ENCODE data around the gene ATP8B1. TPM values are rescaled to one million over a fixed set of nuclear protein-coding genes. Genes with fewer than 3 reads are reported as not detected.

ATP8B1 gene
- polyA plus RNA-seq, 1 experiment, result 77.6 TPM

GRCh38 chr18:57797209-57797651, 5.9 kb downstream of the ATP8B1 start:
- H3K27ac ChIP-seq (ENCODE audit: low read depth, low read length), result peak overlapping the region; percentile 13
- H3K27me3 ChIP-seq (ENCODE audit: control insufficient read depth, insufficient read depth, low read length), result no peaks in the 10 kb centered on the region
- DNase-seq (ENCODE audit: low read depth, low spot score), result no peak
- no peaks in the 10 kb centered on the region; the same call in 1 of the 2 replicates for H3K9me3 ChIP-seq (ENCODE audit: control insufficient read depth, insufficient read depth, low read length)
- ChIA-PET POLR2A (interaction anchor here (0.6 kb wide), 1 partner anchor 11 kb away, joined by 6 read pairs; no protein-coding TSS in a partner anchor), CTCF (no interaction called here)
- no peak overlapping the region for H3K4me3 ChIP-seq (ENCODE audit: low read depth, low read length)
- TF ChIP-seq, protein P1, sequence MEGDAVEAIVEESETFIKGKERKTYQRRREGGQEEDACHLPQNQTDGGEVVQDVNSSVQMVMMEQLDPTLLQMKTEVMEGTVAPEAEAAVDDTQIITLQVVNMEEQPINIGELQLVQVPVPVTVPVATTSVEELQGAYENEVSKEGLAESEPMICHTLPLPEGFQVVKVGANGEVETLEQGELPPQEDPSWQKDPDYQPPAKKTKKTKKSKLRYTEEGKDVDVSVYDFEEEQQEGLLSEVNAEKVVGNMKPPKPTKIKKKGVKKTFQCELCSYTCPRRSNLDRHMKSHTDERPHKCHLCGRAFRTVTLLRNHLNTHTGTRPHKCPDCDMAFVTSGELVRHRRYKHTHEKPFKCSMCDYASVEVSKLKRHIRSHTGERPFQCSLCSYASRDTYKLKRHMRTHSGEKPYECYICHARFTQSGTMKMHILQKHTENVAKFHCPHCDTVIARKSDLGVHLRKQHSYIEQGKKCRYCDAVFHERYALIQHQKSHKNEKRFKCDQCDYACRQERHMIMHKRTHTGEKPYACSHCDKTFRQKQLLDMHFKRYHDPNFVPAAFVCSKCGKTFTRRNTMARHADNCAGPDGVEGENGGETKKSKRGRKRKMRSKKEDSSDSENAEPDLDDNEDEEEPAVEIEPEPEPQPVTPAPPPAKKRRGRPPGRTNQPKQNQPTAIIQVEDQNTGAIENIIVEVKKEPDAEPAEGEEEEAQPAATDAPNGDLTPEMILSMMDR (IDR thresholded peaks at IDR 0.05; ENCODE audit: low read depth, low read length), result no peak

GRCh38 chr18:57794951-57795728, 8.0 kb downstream of the ATP8B1 start:
- TF ChIP-seq, protein P1 (IDR thresholded peaks at IDR 0.05; ENCODE audit: low read depth, low read length), result no peak
- DNase-seq (ENCODE audit: low read depth, low spot score), result no peak
- H3K27me3 ChIP-seq (ENCODE audit: control insufficient read depth, insufficient read depth, low read length), result no peaks in the 10 kb centered on the region
- no peak overlapping the region for H3K4me3 ChIP-seq (ENCODE audit: low read depth, low read length)
- POLR2A ChIA-PET, result interaction anchor here (0.6 kb wide), 1 partner anchor 24 kb away, joined by 4 read pairs; no protein-coding TSS in a partner anchor
- CTCF ChIA-PET, result no interaction called here
- no peaks in the 10 kb centered on the region for H3K9me3 ChIP-seq (ENCODE audit: control insufficient read depth, insufficient read depth, low read length)
- H3K27ac ChIP-seq (ENCODE audit: low read depth, low read length), result no peak overlapping the region

DNA sequence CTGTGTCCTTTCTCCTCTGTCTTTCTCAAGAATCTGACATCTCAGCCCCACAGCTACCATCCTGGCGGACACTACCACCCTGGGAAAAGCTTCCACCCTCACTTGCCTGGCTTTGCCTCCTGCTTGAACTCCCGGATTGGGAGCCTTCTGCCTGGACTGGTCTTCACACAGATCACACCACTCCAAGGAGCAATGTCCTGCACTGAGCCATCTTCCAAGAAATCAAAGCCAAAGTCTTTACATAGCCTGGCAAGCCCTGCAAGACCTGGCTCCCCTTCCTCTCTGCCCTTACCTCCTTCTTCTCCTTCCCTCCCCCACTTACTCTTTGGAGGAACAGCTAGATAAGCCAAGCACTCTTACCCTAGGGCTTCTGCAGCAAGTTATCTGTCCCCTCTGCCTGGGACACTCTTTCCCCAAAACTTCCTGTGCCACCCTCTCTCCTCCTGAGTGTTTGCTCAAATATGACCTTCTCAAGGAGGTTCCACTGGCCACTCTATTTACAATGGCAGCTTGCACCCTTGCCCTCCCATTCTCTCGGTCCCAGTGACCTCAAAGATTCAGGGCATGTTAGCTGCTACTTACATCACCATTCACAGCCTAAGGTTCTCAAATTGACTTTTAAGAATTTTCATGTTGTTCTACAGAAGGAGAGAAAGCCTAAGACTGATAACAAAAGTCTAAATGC, 9.7 kb downstream of the ATP8B1 start:
- Histone ChIP-seq H3K9me3 (ENCODE audit: control insufficient read depth, insufficient read depth, low read length) (no peaks in the 10 kb centered on the region), H3K27ac (ENCODE audit: low read depth, low read length) (peak overlapping the region; percentile 79), H3K4me3 (ENCODE audit: low read depth, low read length) (peak overlapping the region; percentile 28), H3K27me3 (ENCODE audit: control insufficient read depth, insufficient read depth, low read length) (no peaks in the 10 kb centered on the region)
- POLR2A ChIA-PET, result interaction anchor here (1.3 to 1.8 kb wide), 3 partner anchors 10 to 55 kb away, joined by 4 to 5 read pairs (median 4); no protein-coding TSS in a partner anchor
- no peak for DNase-seq (ENCODE audit: low read depth, low spot score)
- CTCF ChIA-PET, result no interaction called here
- TF ChIP-seq, protein P1 (IDR thresholded peaks at IDR 0.05; ENCODE audit: low read depth, low read length), result no peak

- no peaks in the 10 kb centered on the region for H3K9me3 ChIP-seq (ENCODE audit: control insufficient read depth, insufficient read depth, low read length)
- TF ChIP-seq, protein P1 (IDR thresholded peaks at IDR 0.05; ENCODE audit: low read depth, low read length), result no peak
- peak overlapping the region; percentile 79 for H3K27ac ChIP-seq (ENCODE audit: low read depth, low read length)
- POLR2A ChIA-PET, result interaction anchor here (1.3 to 1.8 kb wide), 3 partner anchors 9 to 55 kb away, joined by 4 to 5 read pairs (median 4); no protein-coding TSS in a partner anchor
- no peaks in the 10 kb centered on the region for H3K27me3 ChIP-seq (ENCODE audit: control insufficient read depth, insufficient read depth, low read length)
- CTCF ChIA-PET, result interaction anchor here (1.0 to 1.1 kb wide), 2 partner anchors 12 to 329 kb away, joined by 3 read pairs; no protein-coding TSS in a partner anchor
- DNase-seq (ENCODE audit: low read depth, low spot score), result no peak
- peak overlapping the region; percentile 28 for H3K4me3 ChIP-seq (ENCODE audit: low read depth, low read length)
Measured at GRCh38 chr18:57792631-57793301, 10.3 kb downstream of the ATP8B1 start.

Data from AG04450 (cell line).